SK-N-DZ (cell line): ENCODE measurements around the gene NXPE4.

Experiments
- DNase-seq: peaks from one replicate; pipeline ENCODE4 v3.0.0-alpha.2; 2015; ENCODE audit warnings: low spot score
- small RNA-seq, 2 experiments: library from RNA; depleted of rRNA; stranded (forward); fragments of <200 nt; gene quantifications; one replicate each; pipeline ENCODE3, GENCODE V24; 2014

The NXPE4 gene

GRCh38 chr11:114562166-114562916, 33.2 kb downstream of the NXPE4 start:
- DNase-seq = no peak

- DNase-seq = no peak
Observed at GRCh38 chr11:114559425-114560310, 35.9 kb downstream of the NXPE4 start, which contains the start of gene NXPE1. Gene NXPE1, minus strand, starts transcription at chr11:114559881. Its CDS starts 8,680 bp downstream, at chr11:114551201.

- no peak for DNase-seq
Observed at GRCh38 chr11:114556135-114556534, 39.5 kb downstream of the NXPE4 start.

- DNase-seq = no peak
Observed at GRCh38 chr11:114553642-114554041, 41.9 kb downstream of the NXPE4 start.

- DNase-seq = no peak
Observed at GRCh38 chr11:114551060-114551459, 44.5 kb downstream of the NXPE4 start.

GRCh38 chr11:114525682-114526081, 69.9 kb downstream of the NXPE4 start:
- DNase-seq = no peak

GRCh38 chr11:114524122-114524521, 71.5 kb downstream of the NXPE4 start:
- DNase-seq = no peak

- no peak for DNase-seq
Observed at GRCh38 chr11:114522818-114523217, 72.8 kb downstream of the NXPE4 start.

Small RNA genes lying within 50 kb of the gene (small RNA-seq; reads per million reads assigned to genes)
- gene RF01210 = 0 to 0.08 reads per million in 2 experiments
